ENCODE measurements around the gene TM4SF1.
A peak's percentile ranks its signal among the peaks of the same experiment; 100 is the strongest.

DNA sequence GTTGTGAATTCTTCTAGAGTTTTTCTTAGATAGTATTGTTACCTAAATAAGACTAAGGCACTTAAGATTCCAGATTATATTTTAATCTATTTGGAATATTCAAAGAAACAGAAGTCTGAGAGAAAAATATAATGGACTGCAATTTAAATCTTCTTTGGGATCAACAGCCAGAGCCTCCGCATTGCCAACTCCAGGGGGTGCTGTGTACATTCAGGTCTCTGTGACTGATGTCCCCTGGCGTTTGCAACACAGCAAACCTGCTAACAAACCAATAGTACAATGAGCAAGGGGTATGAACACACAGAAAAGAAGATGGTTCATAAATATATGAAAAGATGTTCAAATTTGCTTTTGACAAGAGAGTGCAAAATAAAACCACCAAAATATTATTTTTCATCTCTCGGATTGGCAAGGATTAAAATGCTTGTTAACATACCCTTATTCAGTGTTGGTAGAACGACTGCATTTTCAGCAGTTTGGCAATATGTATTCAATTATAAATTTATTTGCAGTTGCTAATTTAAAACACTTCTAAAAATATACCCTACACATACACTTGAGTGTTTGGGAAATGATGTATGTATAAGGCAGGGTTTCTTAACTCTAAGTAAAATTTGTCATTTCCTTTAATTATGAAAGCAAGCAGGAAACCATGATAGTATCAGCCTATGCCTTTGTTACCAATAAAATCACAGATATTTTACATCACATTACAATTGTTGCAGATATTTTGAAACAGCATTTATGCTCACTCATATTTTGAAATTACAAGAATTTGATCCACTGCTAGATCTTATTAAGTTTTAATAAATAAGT is 16.1 kb upstream of the TM4SF1 start:
- TF ChIP-seq, protein P1, sequence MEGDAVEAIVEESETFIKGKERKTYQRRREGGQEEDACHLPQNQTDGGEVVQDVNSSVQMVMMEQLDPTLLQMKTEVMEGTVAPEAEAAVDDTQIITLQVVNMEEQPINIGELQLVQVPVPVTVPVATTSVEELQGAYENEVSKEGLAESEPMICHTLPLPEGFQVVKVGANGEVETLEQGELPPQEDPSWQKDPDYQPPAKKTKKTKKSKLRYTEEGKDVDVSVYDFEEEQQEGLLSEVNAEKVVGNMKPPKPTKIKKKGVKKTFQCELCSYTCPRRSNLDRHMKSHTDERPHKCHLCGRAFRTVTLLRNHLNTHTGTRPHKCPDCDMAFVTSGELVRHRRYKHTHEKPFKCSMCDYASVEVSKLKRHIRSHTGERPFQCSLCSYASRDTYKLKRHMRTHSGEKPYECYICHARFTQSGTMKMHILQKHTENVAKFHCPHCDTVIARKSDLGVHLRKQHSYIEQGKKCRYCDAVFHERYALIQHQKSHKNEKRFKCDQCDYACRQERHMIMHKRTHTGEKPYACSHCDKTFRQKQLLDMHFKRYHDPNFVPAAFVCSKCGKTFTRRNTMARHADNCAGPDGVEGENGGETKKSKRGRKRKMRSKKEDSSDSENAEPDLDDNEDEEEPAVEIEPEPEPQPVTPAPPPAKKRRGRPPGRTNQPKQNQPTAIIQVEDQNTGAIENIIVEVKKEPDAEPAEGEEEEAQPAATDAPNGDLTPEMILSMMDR (IDR thresholded peaks at IDR 0.05), result peak; percentile 67 to 69
- TF ChIP-seq EP300 (IDR thresholded peaks at IDR 0.05), result no peak
- no peak for TF ChIP-seq POLR2A (IDR thresholded peaks at IDR 0.05)
- no peak for TF ChIP-seq POLR2AphosphoS5 (IDR thresholded peaks at IDR 0.05)

Measured in suprapubic skin (tissue), 4 donors.